Mucosa of descending colon (tissue), 3 donors: ENCODE results near the gene DDAH2. TPM values are rescaled to one million over a fixed set of nuclear protein-coding genes. Genes with fewer than 3 reads are reported as not detected.

Experiments used
- ATAC-seq: fragments of 200-7000 bp; cut with Tn5 transposase; one replicate; pipeline ENCODE4 v1.9.1; 2020; ENCODE audit warnings: mild to moderate bottlenecking, moderate library complexity
- DNase-seq, 3 donors: peaks; one replicate each; pipeline ENCODE4 v3.0.0-alpha.2; 2020
- H3K36me3 ChIP-seq: fragments of 200-600 bp; one replicate; pipeline ENCODE4 v1.8.0; 2021; ENCODE audit warnings: low read depth, mild to moderate bottlenecking
- H3K4me1 ChIP-seq: fragments of 200-600 bp; one replicate; pipeline ENCODE4 v1.8.0; 2021; ENCODE audit warnings: low read depth, mild to moderate bottlenecking
- H3K4me3 ChIP-seq: fragments of 200-600 bp; one replicate; pipeline ENCODE4 v1.8.0; 2021; ENCODE audit warnings: mild to moderate bottlenecking
- H3K9me3 ChIP-seq: fragments of 200-600 bp; one replicate; pipeline ENCODE4 v1.8.0; 2021; ENCODE audit warnings: mild to moderate bottlenecking
- intact Hi-C, 2 donors: fragments of 100-400 bp; cut with DNase I in 1 of 2; cut with micrococcal nuclease in 1 of 2; formaldehyde crosslinking; loops; one replicate each; pipeline versions ENCODE4 v1.11.0 to v1.11.1; 2022; cut with DNase I, micrococcal nuclease
- total RNA-seq, 3 donors: library from RNA; stranded (reverse); fragmentation: NEBNext Ultra II Directional in 2 of 3; extraction: Animal tissue kit (Norgen Biotek cat#: 25700) in 2 of 3; gene quantifications; one replicate each; pipeline versions ENCODE4 v1.2.1 to v1.2.4, GENCODE V29; 2021 to 2023
- TF ChIP-seq, protein P1 (sequence below): fragments of 200-600 bp; IDR thresholded peaks from one replicate; pipeline ENCODE4 v1.8.0; 2022; ENCODE audit warnings: antibody characterized with exemption, mild to moderate bottlenecking
- donor health status: DM: no; HTN: no; CAD: no; lungs with moderate emphysema.
- donor health status: DM: no; HTN: no; CAD: no.
- donor health status: DM: no; HTN: yes; CAD: no.

DDAH2 gene
- total RNA-seq, 3 donors from 2014 or later = 56.1 to 152 (median 99.5) TPM

DNA sequence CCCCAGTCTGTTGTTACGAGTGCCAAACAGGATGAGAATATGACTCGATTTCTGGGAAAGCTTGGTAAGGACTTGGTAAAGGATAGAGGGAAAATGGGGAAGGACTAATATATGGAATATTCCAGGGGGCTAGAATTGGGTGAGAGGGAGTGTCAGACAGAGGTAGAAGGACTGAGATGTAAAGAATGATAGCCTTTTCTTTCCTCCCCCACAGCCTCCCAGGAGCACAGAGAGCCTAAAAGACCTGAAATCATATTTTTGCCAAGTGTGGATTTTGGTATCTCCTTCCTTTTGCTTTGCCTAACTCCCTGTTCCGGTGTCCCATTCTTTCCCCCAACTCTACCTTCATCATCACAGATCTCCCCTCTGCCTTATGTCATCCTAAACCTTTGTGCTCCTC lies 13.8 kb upstream of the DDAH2 start:
- intact Hi-C loops = no loop called here
- DNase-seq (no peak), ATAC-seq (no peak)
- H3K4me1 ChIP-seq = peaks cover 11% of the 10 kb centered on the region
- no peaks in the 10 kb centered on the region for H3K36me3 ChIP-seq
- no peaks in the 10 kb centered on the region for H3K9me3 ChIP-seq
- TF ChIP-seq, protein P1, sequence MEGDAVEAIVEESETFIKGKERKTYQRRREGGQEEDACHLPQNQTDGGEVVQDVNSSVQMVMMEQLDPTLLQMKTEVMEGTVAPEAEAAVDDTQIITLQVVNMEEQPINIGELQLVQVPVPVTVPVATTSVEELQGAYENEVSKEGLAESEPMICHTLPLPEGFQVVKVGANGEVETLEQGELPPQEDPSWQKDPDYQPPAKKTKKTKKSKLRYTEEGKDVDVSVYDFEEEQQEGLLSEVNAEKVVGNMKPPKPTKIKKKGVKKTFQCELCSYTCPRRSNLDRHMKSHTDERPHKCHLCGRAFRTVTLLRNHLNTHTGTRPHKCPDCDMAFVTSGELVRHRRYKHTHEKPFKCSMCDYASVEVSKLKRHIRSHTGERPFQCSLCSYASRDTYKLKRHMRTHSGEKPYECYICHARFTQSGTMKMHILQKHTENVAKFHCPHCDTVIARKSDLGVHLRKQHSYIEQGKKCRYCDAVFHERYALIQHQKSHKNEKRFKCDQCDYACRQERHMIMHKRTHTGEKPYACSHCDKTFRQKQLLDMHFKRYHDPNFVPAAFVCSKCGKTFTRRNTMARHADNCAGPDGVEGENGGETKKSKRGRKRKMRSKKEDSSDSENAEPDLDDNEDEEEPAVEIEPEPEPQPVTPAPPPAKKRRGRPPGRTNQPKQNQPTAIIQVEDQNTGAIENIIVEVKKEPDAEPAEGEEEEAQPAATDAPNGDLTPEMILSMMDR = no peak
- no peak overlapping the region for H3K4me3 ChIP-seq

DNA sequence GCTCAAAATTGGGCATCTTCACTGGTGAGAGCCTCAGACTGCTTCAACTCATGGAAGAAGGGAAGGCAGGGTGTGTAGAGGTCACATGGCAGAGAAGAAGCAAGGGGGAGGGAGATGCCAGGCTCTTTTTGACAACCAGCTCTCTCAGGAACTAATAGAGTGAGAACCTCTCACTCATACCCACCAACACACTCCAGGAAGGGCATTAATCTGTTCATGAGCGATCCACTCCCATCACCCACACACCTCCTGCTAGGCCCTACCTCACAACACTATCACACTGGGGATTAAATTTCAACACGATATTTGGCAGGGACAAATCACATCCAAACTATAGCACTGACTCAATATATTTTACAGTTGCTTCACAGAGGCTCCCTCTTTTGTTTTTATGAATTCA lies 12.7 kb upstream of the DDAH2 start:
- DNase-seq (no peak), ATAC-seq (no peak)
- no peaks in the 10 kb centered on the region for H3K9me3 ChIP-seq
- TF ChIP-seq, protein P1 = no peak
- no peaks in the 10 kb centered on the region for H3K36me3 ChIP-seq
- peaks cover 20% of the 10 kb centered on the region for H3K4me1 ChIP-seq
- intact Hi-C loops = no loop called here
- no peak overlapping the region for H3K4me3 ChIP-seq

DNA sequence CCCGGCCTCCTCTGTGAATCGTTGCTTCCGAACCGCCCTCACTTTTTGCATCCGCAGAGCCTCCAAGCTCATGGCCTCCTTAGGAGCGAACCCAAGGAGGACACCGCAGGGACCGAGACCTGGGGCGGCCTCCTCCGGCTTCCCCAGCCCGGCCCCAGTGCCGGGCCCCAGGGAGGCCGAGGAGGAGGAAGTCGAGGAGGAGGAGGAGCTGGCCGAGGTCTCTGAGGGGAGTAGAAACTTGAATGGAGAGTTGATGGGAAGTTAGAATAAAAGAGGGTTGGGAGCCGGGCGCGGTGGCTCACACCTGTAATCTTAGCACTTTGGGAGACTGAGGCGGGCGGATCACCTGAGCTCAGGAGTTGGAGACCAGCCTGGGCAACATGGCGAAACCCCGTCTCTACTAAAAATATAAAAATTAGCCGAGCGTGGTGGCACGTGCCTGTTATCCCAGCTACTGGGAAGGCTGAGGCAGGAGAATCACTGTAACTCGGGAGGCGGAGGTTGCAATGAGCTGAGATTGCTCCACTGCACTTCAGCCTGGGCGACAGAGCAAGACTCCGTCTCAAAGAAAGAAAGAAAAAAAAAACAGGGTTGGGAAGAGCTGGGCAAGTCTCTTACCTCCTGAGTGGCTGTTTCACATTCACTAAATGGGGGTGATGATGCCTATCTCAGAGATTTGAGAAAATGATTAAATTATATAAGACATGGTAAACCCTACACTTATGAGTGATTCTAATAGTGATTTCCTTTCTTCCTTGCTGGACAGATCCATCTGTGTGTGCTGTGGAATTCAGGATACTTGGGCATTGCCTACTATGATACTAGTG lies 11.5 kb upstream of the DDAH2 start:
- Histone ChIP-seq H3K36me3 (no peaks in the 10 kb centered on the region), H3K9me3 (no peaks in the 10 kb centered on the region), H3K4me3 (peak overlapping the region; percentile 20), H3K4me1 (peaks cover 23% of the 10 kb centered on the region)
- intact Hi-C loops = no loop called here
- DNase-seq (peak in 2 of 3 donors; percentile 46 to 72), ATAC-seq (peak; percentile 0)
- TF ChIP-seq, protein P1 = no peak

DNA sequence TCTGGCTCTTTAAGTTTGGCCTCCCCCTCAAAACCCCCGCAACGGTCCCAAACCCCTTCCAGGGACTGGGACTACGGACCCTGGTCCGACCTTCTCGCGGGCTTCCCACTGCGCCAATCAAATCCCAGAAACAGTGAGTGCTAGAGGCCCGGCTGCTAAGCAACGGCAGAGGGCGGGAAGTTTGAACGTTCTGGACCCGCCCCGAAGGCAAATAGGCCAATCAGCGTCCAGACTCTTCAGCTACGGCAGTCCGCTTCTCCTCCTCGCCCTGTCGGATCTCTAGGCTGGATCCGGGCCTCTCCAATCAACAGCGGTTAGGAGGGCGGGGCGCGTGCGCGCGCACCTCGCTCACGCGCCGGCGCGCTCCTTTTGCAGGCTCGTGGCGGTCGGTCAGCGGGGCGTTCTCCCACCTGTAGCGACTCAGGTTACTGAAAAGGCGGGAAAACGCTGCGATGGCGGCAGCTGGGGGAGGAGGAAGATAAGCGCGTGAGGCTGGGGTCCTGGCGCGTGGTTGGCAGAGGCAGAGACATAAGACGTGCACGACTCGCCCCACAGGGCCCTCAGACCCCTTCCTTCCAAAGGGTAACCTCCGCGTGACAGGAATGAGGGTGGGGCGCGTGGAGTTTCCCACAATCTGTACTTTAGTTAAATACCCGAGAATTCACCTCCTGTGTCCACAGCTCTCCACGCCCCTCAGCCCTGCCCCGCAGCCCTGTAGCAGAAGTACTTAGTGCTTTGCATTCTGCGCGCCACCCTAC lies 10.7 kb upstream of the DDAH2 start, which contains the start of gene MSH5:
Gene MSH5 (plus strand): TSS at position 367 of the 758 bp plus-strand sequence. CDS start 462 bp downstream, outside the sequence.
- H3K36me3 ChIP-seq = no peaks in the 10 kb centered on the region
- H3K9me3 ChIP-seq = no peaks in the 10 kb centered on the region
- H3K4me3 ChIP-seq = peak within 1 kb of the TSS; percentile 20
- H3K4me1 ChIP-seq = peaks cover 23% of the 10 kb centered on the region
- TF ChIP-seq, protein P1 = no peak
- peak; percentile 98 to 99 (median 98) for DNase-seq
- intact Hi-C loops = no loop called here
- peak; percentile 76 for ATAC-seq

DNA sequence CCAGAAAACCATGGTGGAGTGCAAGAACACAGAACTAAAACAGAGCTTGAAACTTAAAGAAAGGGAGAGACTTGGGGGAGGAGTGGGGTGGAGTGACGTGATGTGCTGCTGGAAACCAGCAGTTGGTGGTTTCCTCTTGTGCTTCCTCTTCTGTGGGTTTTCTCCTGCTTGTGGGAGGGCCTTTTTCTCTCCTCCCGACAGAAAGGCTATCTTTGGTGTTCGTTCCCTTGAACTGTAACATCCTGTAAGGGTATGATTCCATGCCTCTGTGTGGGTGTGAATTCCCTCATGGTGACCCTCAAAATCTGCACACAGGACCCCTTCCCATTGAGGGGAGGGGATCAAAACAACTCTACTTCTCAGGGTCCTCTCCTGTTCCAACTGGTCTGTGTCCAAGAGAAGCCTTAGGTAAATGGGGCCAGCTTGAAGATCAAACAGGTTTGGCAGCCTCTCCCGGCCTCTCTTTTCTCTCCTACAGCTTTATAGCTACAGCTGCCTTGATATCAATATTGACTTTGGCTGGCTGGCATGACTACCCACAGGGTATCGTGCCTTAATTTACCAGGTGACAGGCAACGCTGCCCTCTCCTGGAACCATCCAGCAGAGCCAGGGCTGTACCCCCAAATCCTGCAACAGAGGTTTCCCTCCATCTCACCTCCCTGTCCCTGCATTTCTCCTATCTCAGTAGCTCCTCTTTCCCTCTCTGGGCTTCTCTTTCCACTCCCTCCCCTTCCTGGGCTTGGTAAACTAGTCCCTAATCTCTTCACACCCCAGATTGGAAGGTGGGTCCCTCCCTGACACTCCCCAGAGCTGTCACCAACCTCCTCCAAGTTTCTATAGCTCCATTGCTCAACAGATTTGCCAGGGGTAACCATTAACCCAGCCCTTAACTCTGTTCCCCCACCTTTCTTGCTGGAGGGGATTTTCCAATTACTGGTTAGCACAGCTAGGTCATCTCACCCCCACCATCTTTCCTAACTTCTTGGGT lies 9.2 kb upstream of the DDAH2 start:
- TF ChIP-seq, protein P1 = peak; percentile 17
- peak; percentile 44 for ATAC-seq
- Histone ChIP-seq H3K4me3 (no peak overlapping the region), H3K9me3 (no peaks in the 10 kb centered on the region), H3K36me3 (no peaks in the 10 kb centered on the region), H3K4me1 (peaks cover 34% of the 10 kb centered on the region)
- peak; percentile 76 to 91 (median 77) for DNase-seq
- intact Hi-C loops = no loop called here
